Endothelial cell of umbilical vein (primary cell): ENCODE data around the gene RCOR2. TPM values are rescaled to one million over a fixed set of nuclear protein-coding genes. Genes with fewer than 3 reads are reported as not detected.

Experiments
- BruUV-seq: library from RNA; stranded (reverse); fragments of 400-500 nt; replicated peaks from 2 replicates; lab custom pipeline; 2021; lab: Mats Ljungman, UMichigan
- CTCF ChIA-PET: fragments of 300-600, 350-600 bp; sonication (Branson Sonifier 250); formaldehyde crosslinking; loops from one replicate; lab custom pipeline; 2021; ENCODE audit warnings: antibody characterized with exemption, inconsistent platforms; lab: Charles Lee
- POLR2A ChIA-PET: fragments of 300-600, 350-600 bp; sonication (Branson Sonifier 250); formaldehyde crosslinking; loops from one replicate; lab custom pipeline; 2021; ENCODE audit warnings: antibody characterized with exemption, inconsistent platforms; lab: Charles Lee
- DNase-seq: peaks from one replicate; pipeline ENCODE4 v3.0.0-alpha.2; 2011; ENCODE audit warnings: low read depth, low spot score
- FAIRE-seq: peaks from 2 replicates; lab custom pipeline; 2011; peaks lifted over from hg19 to GRCh38; lab: Jason Lieb, UNC
- H2AFZ ChIP-seq: 2 replicates; pipeline ENCODE4 v1.6.0; 2012; ENCODE audit warnings: low read depth, low read length, control low read depth, inconsistent platforms
- H3K27ac ChIP-seq: 2 replicates; pipeline ENCODE4 v1.5.1; 2011; ENCODE audit warnings: low read depth, mild to moderate bottlenecking, control low read depth, low read length, moderate library complexity; ENCODE audit not compliant: insufficient read depth
- H3K27me3 ChIP-seq, 2 experiments: 2 replicates each; pipeline versions ENCODE4 v1.6.0 to v1.6.1; 2011; ENCODE audit warnings: low read length in 2 of 2, mixed read lengths in 1 of 2; ENCODE audit not compliant: control insufficient read depth in 2 of 2, insufficient read depth in 2 of 2
- H3K36me3 ChIP-seq, 2 experiments: 2 replicates in 1 of 2; 3 replicates in 1 of 2; pipeline ENCODE4 v1.5.1; 2011; ENCODE audit warnings: low read length in 2 of 2, mild to moderate bottlenecking in 1 of 2, moderate library complexity in 1 of 2; ENCODE audit not compliant: control insufficient read depth in 2 of 2, insufficient read depth in 2 of 2; ENCODE audit errors: extremely low read depth in 1 of 2
- H3K4me1 ChIP-seq: 3 replicates; pipeline ENCODE4 v1.5.1; 2011; ENCODE audit warnings: mild to moderate bottlenecking, low read length; ENCODE audit not compliant: control insufficient read depth, insufficient read depth; ENCODE audit errors: extremely low read depth
- H3K4me2 ChIP-seq: 2 replicates; pipeline ENCODE4 v1.6.1; 2011; ENCODE audit warnings: low read length, control low read depth, mixed read lengths; ENCODE audit not compliant: insufficient read depth
- H3K4me3 ChIP-seq, 3 experiments: fragments of 200-600 bp in 1 of 3; sonication (generic), shearing (Covaris generic) in 1 of 3; replicated peaks in 1 of 3; 2 replicates each; pipeline ENCODE4 v1.5.1; 2011 to 2016; ENCODE audit warnings: control low read depth in 3 of 3, low read length in 3 of 3, mild to moderate bottlenecking in 2 of 3, inconsistent platforms in 1 of 3, low read depth in 1 of 3, moderate library complexity in 1 of 3; ENCODE audit not compliant: insufficient read depth in 1 of 3
- H3K79me2 ChIP-seq: 2 replicates; pipeline ENCODE4 v1.6.0; 2012; ENCODE audit warnings: low read length, inconsistent platforms; ENCODE audit not compliant: control insufficient read depth, insufficient read depth
- H3K9ac ChIP-seq: replicated peaks from 2 replicates; pipeline ENCODE3; 2011; ENCODE audit warnings: low read length, control low read depth; ENCODE audit not compliant: insufficient read depth; ENCODE audit errors: extremely low read depth
- H3K9me1 ChIP-seq: replicated peaks from 3 replicates; pipeline ENCODE4 v1.6.0; 2011; ENCODE audit warnings: mild to moderate bottlenecking, low read length; ENCODE audit not compliant: control insufficient read depth, insufficient read depth; ENCODE audit errors: extremely low read depth
- H3K9me3 ChIP-seq: replicated peaks from 2 replicates; pipeline ENCODE4 v1.5.1; 2012; ENCODE audit warnings: low read length, inconsistent platforms; ENCODE audit not compliant: control insufficient read depth, insufficient read depth
- H4K20me1 ChIP-seq: replicated peaks from 2 replicates; pipeline ENCODE3; 2011; ENCODE audit warnings: mild to moderate bottlenecking, low read length; ENCODE audit not compliant: control insufficient read depth, insufficient read depth; ENCODE audit errors: extremely low read depth
- EZH2 ChIP-seq: IDR thresholded peaks from 2 replicates; pipeline ENCODE4 v1.6.1; 2012; ENCODE audit warnings: borderline replicate concordance, low read depth, mild to moderate bottlenecking, moderate library complexity, low read length, inconsistent platforms; ENCODE audit not compliant: severe bottlenecking
- FOS ChIP-seq: IDR thresholded peaks from 2 replicates; pipeline ENCODE4 v1.6.1; 2011; ENCODE audit warnings: mild to moderate bottlenecking, low read length, moderate library complexity, borderline replicate concordance; ENCODE audit not compliant: insufficient read depth
- GATA2 ChIP-seq: IDR thresholded peaks from 2 replicates; pipeline ENCODE4 v1.7.0; 2011; ENCODE audit warnings: low read depth, mild to moderate bottlenecking, moderate library complexity, mixed read lengths, low read length; ENCODE audit not compliant: insufficient read length, insufficient read depth
- JUN ChIP-seq: IDR thresholded peaks from 2 replicates; pipeline ENCODE4 v1.6.1; 2011; ENCODE audit warnings: borderline replicate concordance, low read depth; ENCODE audit not compliant: insufficient read length, insufficient read depth
- POLR2A ChIP-seq: IDR thresholded peaks from 2 replicates; pipeline ENCODE4 v1.6.1; 2012; ENCODE audit warnings: low read depth, mild to moderate bottlenecking, control low read depth, low read length
- POLR2AphosphoS5 ChIP-seq: IDR thresholded peaks from 2 replicates; pipeline ENCODE4 v1.6.1; 2012; ENCODE audit warnings: low read depth, mild to moderate bottlenecking, control low read depth, low read length, moderate library complexity; ENCODE audit not compliant: insufficient read depth
- dilution Hi-C: fragments of 300-500 bp; cut with MboI; formaldehyde crosslinking; loops from one replicate; pipeline ENCODE4 v1.15.0; 2019; ENCODE audit warnings: low sequenced_read_pairs; ENCODE audit not compliant: extremely low pct_ligation_motif_present
- intact Hi-C: fragments of 100-400 bp; cut with micrococcal nuclease; formaldehyde crosslinking; loops from one replicate; pipeline ENCODE4 v1.10.0; 2022
- polyA plus RNA-seq, 4 experiments: library from polyadenylated mRNA; depleted of rRNA in 3 of 4; stranded (reverse) in 3 of 4; unstranded in 1 of 4; fragments of >200 nt; gene quantifications; 2 replicates each; pipeline versions ENCODE4 v1.2.1 to v1.2.3, GENCODE V29; 2011 to 2012; ENCODE audit warnings: missing spikeins in 1 of 4
- total RNA-seq: library from RNA; stranded (reverse); gene quantifications from 2 replicates; pipeline ENCODE4 v1.2.3, GENCODE V29; 2021
- TF ChIP-seq, protein P1 (sequence below), 2 donors: IDR thresholded peaks; 1 replicate in 1 of 2; 2 replicates in 1 of 2; pipeline ENCODE4 v1.5.1; 2011; ENCODE audit warnings: low read length in 2 of 2, mild to moderate bottlenecking in 2 of 2, moderate library complexity in 2 of 2, control low read depth in 1 of 2, inconsistent platforms in 1 of 2, low read depth in 1 of 2; ENCODE audit not compliant: insufficient read depth in 1 of 2; ENCODE audit errors: extremely low read depth in 1 of 2

The RCOR2 gene
- total and polyA plus RNA-seq, 2 donors (not counting 3 experiments of a cell fraction or from before 2014, with no cell fraction given) = 0.13 to 0.63 TPM

DNA sequence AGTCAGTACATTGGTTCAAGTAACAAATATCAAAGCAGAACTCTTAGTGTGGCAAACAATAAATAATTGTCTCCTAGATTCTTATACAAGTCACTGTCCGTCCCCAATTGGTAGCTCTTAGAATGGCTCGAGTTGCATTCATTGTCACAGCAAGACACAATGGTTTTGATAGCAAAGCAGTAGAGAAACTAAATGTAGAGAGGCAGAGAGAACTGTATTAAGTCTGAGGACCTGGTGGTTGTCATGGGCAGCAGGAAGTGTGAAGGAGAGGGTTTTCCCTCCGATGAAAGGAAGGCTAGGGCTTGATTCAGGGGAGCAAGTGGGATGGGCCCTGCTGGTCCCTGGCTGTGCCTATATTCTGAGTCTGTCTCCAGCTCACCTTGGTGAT is 36.6 kb downstream of the RCOR2 start:
- dilution Hi-C loops = no loop called here
- Histone ChIP-seq H3K4me2 (no peak overlapping the region), H2AFZ (no peak overlapping the region), H3K9me1 (no peaks in the 10 kb centered on the region), H3K4me1 (no peaks in the 10 kb centered on the region), H3K9me3 (no peaks in the 10 kb centered on the region), H3K27me3 (no peaks in the 10 kb centered on the region), H4K20me1 (no peaks in the 10 kb centered on the region), H3K79me2 (peaks cover 28% of the 10 kb centered on the region), H3K4me3 (no peak overlapping the region), H3K27ac (no peak overlapping the region), H3K9ac (no peak overlapping the region), H3K36me3 (peaks cover 1 to 2% of the 10 kb centered on the region in 2 experiments)
- no peak for FAIRE-seq
- intact Hi-C loops = no loop called here
- TF ChIP-seq FOS = no peak
- TF ChIP-seq POLR2AphosphoS5 = no peak
- no peak for TF ChIP-seq GATA2
- no peak for TF ChIP-seq POLR2A
- TF ChIP-seq EZH2 = no peak
- TF ChIP-seq, protein P1, sequence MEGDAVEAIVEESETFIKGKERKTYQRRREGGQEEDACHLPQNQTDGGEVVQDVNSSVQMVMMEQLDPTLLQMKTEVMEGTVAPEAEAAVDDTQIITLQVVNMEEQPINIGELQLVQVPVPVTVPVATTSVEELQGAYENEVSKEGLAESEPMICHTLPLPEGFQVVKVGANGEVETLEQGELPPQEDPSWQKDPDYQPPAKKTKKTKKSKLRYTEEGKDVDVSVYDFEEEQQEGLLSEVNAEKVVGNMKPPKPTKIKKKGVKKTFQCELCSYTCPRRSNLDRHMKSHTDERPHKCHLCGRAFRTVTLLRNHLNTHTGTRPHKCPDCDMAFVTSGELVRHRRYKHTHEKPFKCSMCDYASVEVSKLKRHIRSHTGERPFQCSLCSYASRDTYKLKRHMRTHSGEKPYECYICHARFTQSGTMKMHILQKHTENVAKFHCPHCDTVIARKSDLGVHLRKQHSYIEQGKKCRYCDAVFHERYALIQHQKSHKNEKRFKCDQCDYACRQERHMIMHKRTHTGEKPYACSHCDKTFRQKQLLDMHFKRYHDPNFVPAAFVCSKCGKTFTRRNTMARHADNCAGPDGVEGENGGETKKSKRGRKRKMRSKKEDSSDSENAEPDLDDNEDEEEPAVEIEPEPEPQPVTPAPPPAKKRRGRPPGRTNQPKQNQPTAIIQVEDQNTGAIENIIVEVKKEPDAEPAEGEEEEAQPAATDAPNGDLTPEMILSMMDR (IDR thresholded peaks at IDR 0.05; ENCODE audit: extremely low read depth in 1 of 2, insufficient read depth in 1 of 2, low read depth in 1 of 2, low read length in 2 of 2) = no peak
- TF ChIP-seq JUN = no peak
- BruUV-seq = no TSS peak
- ChIA-PET POLR2A (no interaction called here), CTCF (interaction anchor here (0.7 kb wide), 1 partner anchor 42 kb away, joined by 3 read pairs; the partner anchor contains the start of gene MARK2)
- DNase-seq = no peak
